PC-9 (cell line): ENCODE measurements around the gene GRN. TPM values are rescaled to one million over a fixed set of nuclear protein-coding genes. Genes with fewer than 3 reads are reported as not detected.

ENCODE experiments used
- BruUV-seq: library from RNA; stranded (reverse); fragments of 400-500 nt; replicated peaks from 2 replicates; lab custom pipeline; 2021; lab: Mats Ljungman, UMichigan
- CTCF ChIA-PET: fragments of 300-600 bp; sonication (Branson Sonifier 250); formaldehyde crosslinking; loops from one replicate; lab custom pipeline; 2022; ENCODE audit warnings: antibody characterized with exemption; lab: Charles Lee
- POLR2A ChIA-PET: fragments of 300-600 bp; sonication (Branson Sonifier 250); formaldehyde crosslinking; loops from one replicate; lab custom pipeline; 2022; ENCODE audit warnings: antibody characterized with exemption; ENCODE audit not compliant: unreplicated experiment; lab: Charles Lee
- DNase-seq, 2 experiments: peaks; one replicate each; pipeline versions ENCODE4 v3.0.0 to v3.0.0-alpha.2; 2015 to 2022; ENCODE audit warnings: mixed read lengths in 1 of 2
- H2AFZ ChIP-seq: fragments of 200-600 bp; sonication (generic); 2 replicates; pipeline ENCODE4 v1.8.1; 2017; ENCODE audit warnings: antibody characterized with exemption
- H3F3A ChIP-seq: fragments of 200-600 bp; sonication (generic); 2 replicates; pipeline ENCODE4 v1.8.1; 2017; ENCODE audit warnings: antibody characterized with exemption, mild to moderate bottlenecking, low read depth; ENCODE audit not compliant: insufficient read depth
- H3K27ac ChIP-seq: fragments of 200-600 bp; sonication (generic); 2 replicates; pipeline ENCODE4 v1.6.1; 2016; ENCODE audit warnings: mixed run types
- H3K27me3 ChIP-seq: fragments of 200-600 bp; sonication (generic); 2 replicates; pipeline ENCODE4 v1.6.1; 2016; ENCODE audit warnings: low read depth, mixed run types; ENCODE audit not compliant: insufficient read depth
- H3K36me3 ChIP-seq: fragments of 200-600 bp; sonication (generic); 2 replicates; pipeline ENCODE4 v1.6.1; 2016; ENCODE audit warnings: low read depth, mixed run types
- H3K4me1 ChIP-seq: fragments of 200-600 bp; sonication (generic); replicated peaks from 2 replicates; pipeline ENCODE4 v1.6.1; 2016; ENCODE audit warnings: mixed run types; ENCODE audit not compliant: insufficient read depth
- H3K4me2 ChIP-seq: fragments of 200-600 bp; sonication (generic); 2 replicates; pipeline ENCODE4 v1.6.1; 2017; ENCODE audit warnings: mixed run types
- H3K4me3 ChIP-seq: fragments of 200-600 bp; sonication (generic); 2 replicates; pipeline ENCODE4 v1.6.1; 2016; ENCODE audit warnings: mixed run types
- H3K79me2 ChIP-seq: fragments of 200-600 bp; sonication (generic); 2 replicates; pipeline ENCODE4 v1.6.1; 2017; ENCODE audit warnings: low read depth, mixed run types
- H3K9me2 ChIP-seq: fragments of 200-600 bp; sonication (generic); 2 replicates; pipeline ENCODE4 v1.8.1; 2017; ENCODE audit warnings: mild to moderate bottlenecking; ENCODE audit not compliant: insufficient read depth
- H3K9me3 ChIP-seq: fragments of 200-600 bp; sonication (generic); 2 replicates; pipeline ENCODE4 v1.8.1; 2016; ENCODE audit warnings: low read depth; ENCODE audit not compliant: insufficient read depth
- H4K20me1 ChIP-seq: fragments of 200-600 bp; sonication (generic); 2 replicates; pipeline ENCODE4 v1.8.1; 2017; ENCODE audit not compliant: insufficient read depth
- EZH2 ChIP-seq: fragments of 200-600 bp; sonication (generic); IDR thresholded peaks from 2 replicates; pipeline ENCODE4 v1.8.0; 2017; ENCODE audit warnings: antibody characterized with exemption, low read depth
- intact Hi-C: fragments of 100-400 bp; cut with micrococcal nuclease; formaldehyde crosslinking; loops from one replicate; pipeline ENCODE4 v1.10.0; 2022; ENCODE audit not compliant: unreplicated experiment
- total RNA-seq: library from RNA; stranded (reverse); gene quantifications from 2 replicates; pipeline ENCODE4 v1.2.3, GENCODE V29; 2021
- TF ChIP-seq, protein P1 (sequence below): fragments of 200-600 bp; sonication (generic); conservative IDR thresholded peaks from 2 replicates; pipeline ENCODE4 v1.6.1; 2017; ENCODE audit warnings: mixed run types, antibody characterized with exemption, mild to moderate bottlenecking, moderate library complexity

The GRN gene
- total RNA-seq, 1 experiment from 2014 or later, result 226 TPM

DNA sequence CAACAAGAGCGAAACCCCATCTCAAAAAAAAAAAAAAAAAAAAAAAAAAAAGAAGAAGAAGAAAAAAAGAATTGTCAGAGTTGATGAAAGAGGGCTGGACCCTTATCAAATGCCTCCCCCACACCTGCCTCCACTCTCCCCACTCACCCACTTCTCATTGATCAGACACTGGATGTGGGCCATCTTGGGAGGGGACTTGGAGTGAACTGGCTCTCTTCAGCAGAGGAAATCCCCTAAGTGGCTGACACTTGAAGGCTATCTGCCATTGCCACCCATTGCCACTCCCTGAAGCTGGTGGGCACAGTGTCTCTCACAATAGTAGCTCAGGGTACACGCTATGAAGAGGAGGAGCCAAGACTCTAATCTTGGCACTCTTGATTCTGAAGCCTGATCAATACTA lies 42.7 kb downstream of the GRN start:
- Histone ChIP-seq H4K20me1 (no peaks in the 10 kb centered on the region), H3K4me2 (no peak overlapping the region), H3K79me2 (no peaks in the 10 kb centered on the region), H3K9me3 (no peaks in the 10 kb centered on the region), H3F3A (peaks cover 4% of the 10 kb centered on the region), H3K27me3 (no peaks in the 10 kb centered on the region), H3K36me3 (no peaks in the 10 kb centered on the region), H3K9me2 (no peaks in the 10 kb centered on the region), H3K4me1 (no peaks in the 10 kb centered on the region), H3K4me3 (no peak overlapping the region), H3K27ac (no peak overlapping the region), H2AFZ (no peak overlapping the region)
- no peak for TF ChIP-seq EZH2
- TF ChIP-seq, protein P1, sequence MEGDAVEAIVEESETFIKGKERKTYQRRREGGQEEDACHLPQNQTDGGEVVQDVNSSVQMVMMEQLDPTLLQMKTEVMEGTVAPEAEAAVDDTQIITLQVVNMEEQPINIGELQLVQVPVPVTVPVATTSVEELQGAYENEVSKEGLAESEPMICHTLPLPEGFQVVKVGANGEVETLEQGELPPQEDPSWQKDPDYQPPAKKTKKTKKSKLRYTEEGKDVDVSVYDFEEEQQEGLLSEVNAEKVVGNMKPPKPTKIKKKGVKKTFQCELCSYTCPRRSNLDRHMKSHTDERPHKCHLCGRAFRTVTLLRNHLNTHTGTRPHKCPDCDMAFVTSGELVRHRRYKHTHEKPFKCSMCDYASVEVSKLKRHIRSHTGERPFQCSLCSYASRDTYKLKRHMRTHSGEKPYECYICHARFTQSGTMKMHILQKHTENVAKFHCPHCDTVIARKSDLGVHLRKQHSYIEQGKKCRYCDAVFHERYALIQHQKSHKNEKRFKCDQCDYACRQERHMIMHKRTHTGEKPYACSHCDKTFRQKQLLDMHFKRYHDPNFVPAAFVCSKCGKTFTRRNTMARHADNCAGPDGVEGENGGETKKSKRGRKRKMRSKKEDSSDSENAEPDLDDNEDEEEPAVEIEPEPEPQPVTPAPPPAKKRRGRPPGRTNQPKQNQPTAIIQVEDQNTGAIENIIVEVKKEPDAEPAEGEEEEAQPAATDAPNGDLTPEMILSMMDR, result no peak
- BruUV-seq, result no TSS peak
- POLR2A ChIA-PET, result no interaction called here
- CTCF ChIA-PET, result no interaction called here
- intact Hi-C loops, result no loop called here
- no peak for DNase-seq

DNA sequence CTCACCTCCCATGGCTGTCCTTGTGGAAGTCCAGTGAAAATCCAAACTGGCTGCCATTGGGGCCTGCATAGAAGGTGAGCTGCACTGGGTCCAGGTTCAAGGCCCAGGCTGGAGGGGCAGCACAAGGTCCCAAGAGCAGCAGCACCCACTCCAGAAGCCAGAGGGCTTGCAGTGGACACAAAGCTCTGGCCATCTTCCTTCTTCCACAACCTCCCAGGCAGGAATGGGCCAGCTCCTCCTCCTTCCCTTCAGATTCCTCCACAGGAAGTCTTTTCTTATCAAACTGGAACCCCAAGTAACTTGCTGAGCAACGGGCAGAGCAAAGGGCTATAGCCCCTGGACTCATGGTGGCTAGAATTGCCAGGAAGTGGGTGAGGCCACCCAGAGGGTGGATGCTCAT lies 44.2 kb downstream of the GRN start, which contains the start of gene ITGA2B:
Gene ITGA2B, minus strand, starts transcription at position 369 of the 400 bp plus-strand sequence. Its CDS starts 176 bp downstream, at position 193.
- no peaks in the 10 kb centered on the region for H3K9me3 ChIP-seq
- no peaks in the 10 kb centered on the region for H4K20me1 ChIP-seq
- intact Hi-C loops, result no loop called here
- no peak within 1 kb of the TSS for H2AFZ ChIP-seq
- no TSS peak for BruUV-seq
- ChIA-PET CTCF (no interaction called here), POLR2A (no interaction called here)
- H3F3A ChIP-seq, result peaks cover 8% of the 10 kb centered on the region
- H3K4me2 ChIP-seq, result no peak within 1 kb of the TSS
- H3K27me3 ChIP-seq, result no peaks in the 10 kb centered on the region
- no peaks in the 10 kb centered on the region for H3K36me3 ChIP-seq
- TF ChIP-seq EZH2, result no peak
- TF ChIP-seq, protein P1, result no peak
- H3K9me2 ChIP-seq, result no peaks in the 10 kb centered on the region
- H3K27ac ChIP-seq, result no peak within 1 kb of the TSS
- DNase-seq, result no peak
- no peaks in the 10 kb centered on the region for H3K4me1 ChIP-seq
- H3K79me2 ChIP-seq, result no peaks in the 10 kb centered on the region
- H3K4me3 ChIP-seq, result no peak within 1 kb of the TSS

DNA sequence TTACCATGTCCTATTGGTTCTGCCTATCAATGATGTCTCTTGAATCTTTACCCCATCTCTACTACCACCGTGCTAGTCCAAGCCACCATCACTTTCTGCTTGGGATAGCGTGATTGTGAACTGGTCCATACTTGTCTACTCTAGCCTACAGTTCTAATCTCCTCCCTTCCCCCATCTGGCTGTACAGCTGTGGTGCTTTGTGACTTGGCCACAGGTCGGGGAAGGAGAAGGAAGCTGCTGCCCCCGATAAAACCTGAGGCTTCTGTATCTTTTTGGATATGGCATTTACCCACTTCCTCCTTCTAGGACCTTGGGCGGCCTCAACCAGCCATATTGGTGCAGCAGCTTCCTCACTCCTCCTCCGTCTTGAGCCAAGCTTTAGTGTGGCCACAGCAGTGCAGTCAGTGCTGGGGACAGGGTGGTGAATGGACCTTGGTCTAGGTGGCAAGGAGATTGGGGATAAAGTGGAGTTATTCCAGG lies 44.7 kb downstream of the GRN start:
- no TSS peak for BruUV-seq
- Histone ChIP-seq H2AFZ (no peak overlapping the region), H3K36me3 (no peaks in the 10 kb centered on the region), H3K27ac (no peak overlapping the region), H3K9me2 (no peaks in the 10 kb centered on the region), H3K4me3 (no peak overlapping the region), H4K20me1 (no peaks in the 10 kb centered on the region), H3K4me1 (no peaks in the 10 kb centered on the region), H3K9me3 (no peaks in the 10 kb centered on the region), H3K4me2 (no peak overlapping the region), H3K27me3 (no peaks in the 10 kb centered on the region), H3F3A (peaks cover 4% of the 10 kb centered on the region), H3K79me2 (no peaks in the 10 kb centered on the region)
- no peak for TF ChIP-seq EZH2
- TF ChIP-seq, protein P1, result no peak
- DNase-seq, result no peak
- intact Hi-C loops, result no loop called here
- ChIA-PET CTCF (interaction anchor here (0.6 kb wide), 1 partner anchor 16 kb away, joined by 5 read pairs; no protein-coding TSS in a partner anchor), POLR2A (interaction anchor here (0.6 kb wide), 1 partner anchor 146 kb away, joined by 5 read pairs; no protein-coding TSS in a partner anchor)
